ENCODE data around the gene KIF21B.

KIF21B gene

GRCh38 chr1:200982071-200982945 lies 41.2 kb downstream of the KIF21B start:
- no peak overlapping the region for H3K4me3 ChIP-seq (ENCODE audit: low read depth, low read length)
- peak; percentile 12 for DNase-seq
- no peak for TF ChIP-seq CTCF (IDR thresholded peaks at IDR 0.05; ENCODE audit: low read depth, low read length, missing control alignments)
- no peaks in the 10 kb centered on the region for H3K27me3 ChIP-seq (replicated peaks)
- in situ Hi-C loops (cut with HindIII; ENCODE audit: low pct_ligation_motif_present, low sequenced_read_pairs): no loop called here
- no peaks in the 10 kb centered on the region for H3K36me3 ChIP-seq (replicated peaks)
- no peak overlapping the region for H3K27ac ChIP-seq

GRCh38 chr1:200981278-200981677 lies 42.2 kb downstream of the KIF21B start:
- in situ Hi-C loops (cut with HindIII; ENCODE audit: low pct_ligation_motif_present, low sequenced_read_pairs): no loop called here
- no peaks in the 10 kb centered on the region for H3K36me3 ChIP-seq (replicated peaks)

GRCh38 chr1:200980873-200981272 lies 42.6 kb downstream of the KIF21B start:
- Histone ChIP-seq H3K27me3 (replicated peaks) (no peaks in the 10 kb centered on the region), H3K27ac (no peak overlapping the region), H3K36me3 (replicated peaks) (no peaks in the 10 kb centered on the region), H3K4me3 (ENCODE audit: low read depth, low read length) (no peak overlapping the region)
- no peak for DNase-seq
- in situ Hi-C loops (cut with HindIII; ENCODE audit: low pct_ligation_motif_present, low sequenced_read_pairs): no loop called here
- no peak for TF ChIP-seq CTCF (IDR thresholded peaks at IDR 0.05; ENCODE audit: low read depth, low read length, missing control alignments)

More at GRCh38 chr1:200981278-200981677, 42.2 kb downstream of the KIF21B start:
- no peak for TF ChIP-seq CTCF (IDR thresholded peaks at IDR 0.05; ENCODE audit: low read depth, low read length, missing control alignments)
- Histone ChIP-seq H3K27ac (no peak overlapping the region), H3K4me3 (ENCODE audit: low read depth, low read length) (no peak overlapping the region), H3K27me3 (replicated peaks) (no peaks in the 10 kb centered on the region)
- no peak for DNase-seq

GRCh38 chr1:200980452-200980772 lies 43.1 kb downstream of the KIF21B start:
- no peak for TF ChIP-seq CTCF (IDR thresholded peaks at IDR 0.05; ENCODE audit: low read depth, low read length, missing control alignments)
- Histone ChIP-seq H3K27me3 (replicated peaks) (no peaks in the 10 kb centered on the region), H3K27ac (no peak overlapping the region), H3K4me3 (ENCODE audit: low read depth, low read length) (no peak overlapping the region), H3K36me3 (replicated peaks) (no peaks in the 10 kb centered on the region)
- DNase-seq: no peak
- in situ Hi-C loops (cut with HindIII; ENCODE audit: low pct_ligation_motif_present, low sequenced_read_pairs): no loop called here

GRCh38 chr1:200979574-200980451 lies 43.7 kb downstream of the KIF21B start:
- H3K27ac ChIP-seq: no peak overlapping the region
- in situ Hi-C loops (cut with HindIII; ENCODE audit: low pct_ligation_motif_present, low sequenced_read_pairs): no loop called here
- no peak overlapping the region for H3K4me3 ChIP-seq (ENCODE audit: low read depth, low read length)
- H3K36me3 ChIP-seq (replicated peaks): no peaks in the 10 kb centered on the region
- DNase-seq: peak; percentile 16
- TF ChIP-seq CTCF (IDR thresholded peaks at IDR 0.05; ENCODE audit: low read depth, low read length, missing control alignments): peak; percentile 66
- H3K27me3 ChIP-seq (replicated peaks): no peaks in the 10 kb centered on the region
